GM19468 (cell line): Measurements from ENCODE around the gene KCNG1.

Source experiments
- ATAC-seq: cut with Tn5 transposase; IDR thresholded peaks from one replicate; pipeline ENCODE4 v1.9.1; 2021; ENCODE audit warnings: mild to moderate bottlenecking, moderate library complexity, moderate number of reproducible peaks; ENCODE audit not compliant: unreplicated experiment; ENCODE audit errors: extremely low read depth

Gene KCNG1

GRCh38 chr20:50957798-50958614 lies 64.9 kb downstream of the KCNG1 start, which contains the start of gene DPM1:
Gene DPM1, minus strand, starts transcription at chr20:50958532. Its CDS starts 9 bp downstream, at chr20:50958523.
- peak; percentile 14 for ATAC-seq

- ATAC-seq: no peak
These were observed 65.6 kb downstream of the KCNG1 start for GRCh38 chr20:50957276-50957675.

- no peak for ATAC-seq
These were observed 69.1 kb downstream of the KCNG1 start for GRCh38 chr20:50953821-50954220.
